Thoracic aorta (tissue), 2 donors: ENCODE data around the gene RPL39. TPM values are rescaled to one million over a fixed set of nuclear protein-coding genes. Genes with fewer than 3 reads are reported as not detected.
"Not testable (repeated sequence)": the region's sequence is repeated elsewhere in the genome, so short reads cannot be mapped to it uniquely, and the experiment has no call there.

Experiments
- ATAC-seq: fragments of 150-250 bp; one replicate; pipeline ENCODE4 v1.8.0; 2017; ENCODE audit warnings: low read depth; ENCODE audit not compliant: insufficient number of reproducible peaks, low FRiP score
- DNase-seq: peaks from one replicate; pipeline ENCODE4 v3.0.0-alpha.2; 2020; ENCODE audit warnings: low spot score
- H3K27ac ChIP-seq, 2 donors: fragments of 200-600 bp; sonication (generic); 1 replicate in 1 of 2; 2 replicates in 1 of 2; pipeline ENCODE4 v1.5.1; 2016; ENCODE audit warnings: mild to moderate bottlenecking in 2 of 2, moderate library complexity in 2 of 2
- H3K27me3 ChIP-seq: fragments of 200-600 bp; sonication (generic); replicated peaks from 2 replicates; pipeline ENCODE4 v1.6.0; 2016; ENCODE audit warnings: mild to moderate bottlenecking; ENCODE audit not compliant: insufficient read depth
- H3K36me3 ChIP-seq: fragments of 200-600 bp; sonication (generic); one replicate; pipeline ENCODE4 v1.5.1; 2016
- H3K4me1 ChIP-seq, 2 donors: fragments of 200-600 bp; sonication (generic); 1 replicate in 1 of 2; 2 replicates in 1 of 2; pipeline versions ENCODE4 v1.5.1 to v1.6.0; 2016; ENCODE audit warnings: low read depth in 2 of 2, mild to moderate bottlenecking in 1 of 2; ENCODE audit not compliant: control insufficient read depth in 1 of 2
- H3K4me3 ChIP-seq: fragments of 200-600 bp; sonication (generic); 2 replicates; pipeline ENCODE4 v1.5.1; 2016; ENCODE audit warnings: mild to moderate bottlenecking
- H3K9me3 ChIP-seq: fragments of 200-600 bp; sonication (generic); 2 replicates; pipeline ENCODE4 v1.5.1; 2016
- CTCF ChIP-seq: fragments of 200-600 bp; sonication (generic); IDR thresholded peaks from one replicate; pipeline ENCODE4 v1.5.1; 2019; ENCODE audit warnings: antibody characterized with exemption
- total RNA-seq, 2 donors: library from RNA; depleted of rRNA; stranded (reverse); fragments of >200 nt; gene quantifications; one replicate each; pipeline versions ENCODE4 v1.1.0 to v1.2.3, GENCODE V29; 2016

RPL39 gene
- total RNA-seq = 1,000 to 10,000 TPM in 1 of 2 donors, 100 to 1,000 TPM in 1; 889 to 1,700 TPM

- Histone ChIP-seq H3K4me1 (peaks cover 3 to 20% of the 10 kb centered on the region in 2 donors), H3K27me3 (no peaks in the 10 kb centered on the region), H3K27ac (peak within 1 kb of the TSS; percentile 86 to 96), H3K4me3 (peak within 1 kb of the TSS; percentile 89), H3K9me3 (no peaks in the 10 kb centered on the region), H3K36me3 (peaks cover 8% of the 10 kb centered on the region)
- TF ChIP-seq CTCF = no peak
- ATAC-seq = peak; percentile 97
- DNase-seq = peak; percentile 15
Measured at GRCh38 chrX:119791437-119792231, at the start of gene RPL39. Gene RPL39 (minus strand): TSS chrX:119791630. CDS start chrX:119791576, 54 bp downstream.

- no peak for DNase-seq
- ATAC-seq = no peak
- TF ChIP-seq CTCF = no peak
- Histone ChIP-seq H3K36me3 (peaks cover 13% of the 10 kb centered on the region), H3K9me3 (no peaks in the 10 kb centered on the region), H3K27me3 (no peaks in the 10 kb centered on the region), H3K4me3 (no peak overlapping the region), H3K4me1 (no peaks in the 10 kb centered on the region), H3K27ac (no peak overlapping the region)
Measured at GRCh38 chrX:119833905-119834304, 42.5 kb upstream of the RPL39 start.

DNA sequence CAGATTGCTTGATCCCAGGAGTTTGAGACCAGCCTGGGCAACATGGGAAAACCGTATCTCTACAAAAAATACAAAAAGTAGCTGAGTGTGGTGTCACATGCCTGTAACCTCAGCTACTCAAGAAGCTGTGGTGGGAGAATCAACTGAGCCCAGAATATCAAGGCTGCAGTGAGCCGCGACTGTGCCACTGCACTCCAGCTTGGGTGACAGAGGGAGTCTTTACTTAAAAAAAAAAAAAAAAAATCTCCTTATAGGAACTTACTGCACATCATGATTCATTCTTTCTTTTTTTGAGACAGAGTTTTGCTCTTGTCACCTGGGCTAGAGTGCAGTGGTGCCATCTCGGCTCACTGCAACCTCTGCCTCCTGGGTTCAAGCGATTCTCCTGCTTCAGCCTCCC is 37.0 kb upstream of the RPL39 start:
- no peak for TF ChIP-seq CTCF
- H3K4me3 ChIP-seq = no peak overlapping the region
- no peaks in the 10 kb centered on the region for H3K27me3 ChIP-seq
- H3K27ac ChIP-seq = no peak overlapping the region
- no peaks in the 10 kb centered on the region for H3K9me3 ChIP-seq
- ATAC-seq = no peak
- H3K36me3 ChIP-seq = no peaks in the 10 kb centered on the region
- no peaks in the 10 kb centered on the region for H3K4me1 ChIP-seq
- DNase-seq = no peak

DNA sequence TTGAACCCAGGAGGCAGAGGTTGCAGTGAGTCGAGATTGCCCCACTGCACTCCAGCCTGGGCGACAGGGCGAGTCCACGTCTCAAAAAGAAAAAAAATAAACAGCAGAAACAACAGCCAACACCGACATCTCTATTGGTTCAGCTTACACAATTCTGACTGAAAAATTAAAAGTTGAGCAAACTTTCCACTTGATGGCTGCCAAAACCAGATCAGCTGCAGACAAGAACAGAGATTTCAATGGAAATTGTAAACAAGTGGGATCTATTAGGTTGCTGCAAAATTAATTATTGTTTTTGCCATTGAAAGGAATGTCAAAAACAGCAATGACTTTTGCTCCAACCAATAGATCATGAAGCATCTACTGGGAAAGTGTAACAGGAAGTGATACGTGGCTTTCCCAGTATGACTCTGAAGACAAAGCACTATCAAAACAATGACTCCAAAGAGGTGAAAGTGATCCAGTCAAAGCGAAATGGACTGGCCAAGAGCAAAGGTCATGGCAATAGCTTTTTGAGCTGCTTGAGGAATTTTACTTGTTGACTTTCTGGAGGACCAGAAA is 35.0 kb upstream of the RPL39 start:
- TF ChIP-seq CTCF = no peak
- ATAC-seq = no peak
- DNase-seq = no peak
- no peaks in the 10 kb centered on the region for H3K27me3 ChIP-seq
- H3K4me1 ChIP-seq = no peaks in the 10 kb centered on the region
- H3K9me3 ChIP-seq = no peaks in the 10 kb centered on the region
- no peak overlapping the region for H3K27ac ChIP-seq
- H3K4me3 ChIP-seq = no peak overlapping the region
- H3K36me3 ChIP-seq = no peaks in the 10 kb centered on the region

- not testable (repeated sequence) for H3K4me1 ChIP-seq, H3K4me3 ChIP-seq, H3K27ac ChIP-seq, H3K36me3 ChIP-seq, DNase-seq, H3K9me3 ChIP-seq, H3K27me3 ChIP-seq, ATAC-seq
Measured at GRCh38 chrX:119824221-119824620, 32.8 kb upstream of the RPL39 start.

- not testable (repeated sequence) for DNase-seq, H3K27ac ChIP-seq, ATAC-seq, H3K4me3 ChIP-seq, H3K36me3 ChIP-seq, H3K9me3 ChIP-seq, H3K27me3 ChIP-seq, H3K4me1 ChIP-seq
Measured at GRCh38 chrX:119821703-119822102, 30.3 kb upstream of the RPL39 start.
